Natural killer cell (primary cell): ENCODE results near the gene MCHR1. TPM values are rescaled to one million over a fixed set of nuclear protein-coding genes. Genes with fewer than 3 reads are reported as not detected.

Experiments used
- ATAC-seq, 3 donors: fragments of 150-1000 bp in 2 of 3; fragments of 200-7000 bp in 1 of 3; cut with Tn5 transposase; 1 replicate in 1 of 3; 2 replicates in 2 of 3; pipeline ENCODE4 v1.10.0; 2021; ENCODE audit warnings: mild to moderate bottlenecking in 2 of 3, moderate library complexity in 2 of 3
- DNase-seq, 2 donors: peaks; one replicate each; pipeline versions ENCODE4 v3.0.0 to v3.0.0-alpha.2; 2013 to 2021; ENCODE audit warnings: mixed read lengths in 1 of 2
- H3K27ac ChIP-seq: one replicate; pipeline ENCODE4 v1.5.1; 2013; ENCODE audit warnings: mild to moderate bottlenecking, low read length
- H3K27me3 ChIP-seq: one replicate; pipeline ENCODE4 v1.6.1; 2013; ENCODE audit warnings: low read length; ENCODE audit not compliant: control insufficient read depth, insufficient read depth
- H3K36me3 ChIP-seq: one replicate; pipeline ENCODE4 v1.6.1; 2013; ENCODE audit warnings: low read length; ENCODE audit not compliant: control insufficient read depth, insufficient read depth
- H3K4me1 ChIP-seq: one replicate; pipeline ENCODE4 v1.6.1; 2013; ENCODE audit warnings: low read length; ENCODE audit not compliant: control insufficient read depth, insufficient read depth
- H3K4me3 ChIP-seq: one replicate; pipeline ENCODE4 v1.5.1; 2013; ENCODE audit warnings: low read length
- H3K9me3 ChIP-seq: one replicate; pipeline ENCODE4 v1.6.1; 2013; ENCODE audit warnings: low read length; ENCODE audit not compliant: control insufficient read depth, insufficient read depth
- H3K27ac Mint-ChIP-seq, 2 donors: one replicate each; pipeline ENCODE4 v1.8.0; 2022; ENCODE audit warnings: mild to moderate bottlenecking in 2 of 2, mixed read lengths in 2 of 2, moderate library complexity in 1 of 2
- H3K27me3 Mint-ChIP-seq, 2 donors: one replicate each; pipeline ENCODE4 v1.8.0; 2022; ENCODE audit warnings: low read depth in 2 of 2, mixed read lengths in 2 of 2
- H3K36me3 Mint-ChIP-seq: one replicate; pipeline ENCODE4 v1.8.0; 2022; ENCODE audit warnings: mixed read lengths
- H3K4me1 Mint-ChIP-seq, 2 donors: one replicate each; pipeline ENCODE4 v1.8.0; 2022; ENCODE audit warnings: mixed read lengths in 2 of 2
- H3K4me3 Mint-ChIP-seq: one replicate; pipeline ENCODE4 v1.8.0; 2022; ENCODE audit warnings: mild to moderate bottlenecking, moderate library complexity, mixed read lengths
- H3K9me3 Mint-ChIP-seq, 2 donors: one replicate each; pipeline ENCODE4 v1.8.0; 2022; ENCODE audit warnings: mixed read lengths in 2 of 2
- WGBS: methylation state at CpG from one replicate; pipeline ENCODE4 v1.1.7; 2013; ENCODE audit warnings: missing lambda C conversion rate; ENCODE audit not compliant: insufficient coverage; 5-methylcytosine and 5-hydroxymethylcytosine counted together
- intact Hi-C: fragments of 100-400 bp; cut with micrococcal nuclease; formaldehyde crosslinking; loops from one replicate; pipeline ENCODE4 v1.14.2; 2022
- total RNA-seq, 4 donors: library from RNA; stranded (reverse); fragments of 120-200 nt in 1 of 4; gene quantifications; one replicate each; pipeline versions ENCODE4 v1.2.3 to v1.2.4, GENCODE V29; 2013 to 2022
- TF ChIP-seq, protein P1 (sequence below): fragments of 200-600 bp; IDR thresholded peaks from one replicate; pipeline ENCODE4 v1.8.0; 2022; ENCODE audit warnings: antibody characterized with exemption

MCHR1 gene
- total RNA-seq, 3 donors from 2014 or later (not counting 1 experiment from before 2014, with no cell fraction given) = not detected

DNA sequence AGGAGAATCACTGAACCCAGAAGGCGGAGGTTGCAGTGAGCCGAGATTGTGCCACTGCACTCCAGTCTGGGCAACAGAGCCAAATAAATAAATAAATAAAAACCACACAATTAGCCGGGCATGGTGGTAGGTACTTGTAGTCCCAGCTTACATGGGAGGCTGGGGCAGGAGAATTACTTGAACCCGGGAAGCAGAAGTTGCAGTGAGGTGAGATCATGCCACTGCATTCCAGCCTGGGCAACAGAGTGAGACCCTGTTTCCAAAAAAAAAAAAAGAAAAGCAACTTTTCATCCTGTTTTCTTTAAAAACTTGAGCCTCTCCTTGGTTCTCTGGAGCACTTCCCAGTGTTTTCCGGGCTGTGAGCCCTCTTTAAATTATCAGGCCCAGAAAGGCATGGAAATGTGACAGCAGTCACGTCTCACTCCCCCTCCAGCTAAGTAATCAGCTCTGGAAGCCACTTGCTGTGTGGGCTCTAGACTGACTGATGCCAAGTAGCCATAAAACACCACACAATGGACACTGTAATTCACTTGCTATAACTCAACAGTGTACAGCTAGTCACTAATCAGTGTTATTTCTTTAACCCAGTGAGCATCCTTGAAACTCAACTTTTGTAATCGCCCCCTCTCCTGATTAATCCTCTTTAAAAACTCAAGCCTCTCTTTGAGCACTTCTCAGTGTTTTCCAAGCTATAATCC, 13.0 kb upstream of the MCHR1 start:
- H3K27me3 Mint-ChIP-seq = peaks cover 0 to 3% of the 10 kb centered on the region in 2 donors
- no peak for ATAC-seq
- H3K27me3 ChIP-seq = no peaks in the 10 kb centered on the region
- no peaks in the 10 kb centered on the region for H3K9me3 Mint-ChIP-seq
- TF ChIP-seq, protein P1, sequence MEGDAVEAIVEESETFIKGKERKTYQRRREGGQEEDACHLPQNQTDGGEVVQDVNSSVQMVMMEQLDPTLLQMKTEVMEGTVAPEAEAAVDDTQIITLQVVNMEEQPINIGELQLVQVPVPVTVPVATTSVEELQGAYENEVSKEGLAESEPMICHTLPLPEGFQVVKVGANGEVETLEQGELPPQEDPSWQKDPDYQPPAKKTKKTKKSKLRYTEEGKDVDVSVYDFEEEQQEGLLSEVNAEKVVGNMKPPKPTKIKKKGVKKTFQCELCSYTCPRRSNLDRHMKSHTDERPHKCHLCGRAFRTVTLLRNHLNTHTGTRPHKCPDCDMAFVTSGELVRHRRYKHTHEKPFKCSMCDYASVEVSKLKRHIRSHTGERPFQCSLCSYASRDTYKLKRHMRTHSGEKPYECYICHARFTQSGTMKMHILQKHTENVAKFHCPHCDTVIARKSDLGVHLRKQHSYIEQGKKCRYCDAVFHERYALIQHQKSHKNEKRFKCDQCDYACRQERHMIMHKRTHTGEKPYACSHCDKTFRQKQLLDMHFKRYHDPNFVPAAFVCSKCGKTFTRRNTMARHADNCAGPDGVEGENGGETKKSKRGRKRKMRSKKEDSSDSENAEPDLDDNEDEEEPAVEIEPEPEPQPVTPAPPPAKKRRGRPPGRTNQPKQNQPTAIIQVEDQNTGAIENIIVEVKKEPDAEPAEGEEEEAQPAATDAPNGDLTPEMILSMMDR = no peak
- H3K4me1 ChIP-seq = no peaks in the 10 kb centered on the region
- H3K36me3 Mint-ChIP-seq = no peaks in the 10 kb centered on the region
- H3K27ac ChIP-seq = no peak overlapping the region
- no peak overlapping the region for H3K4me3 ChIP-seq
- no peaks in the 10 kb centered on the region for H3K9me3 ChIP-seq
- H3K36me3 ChIP-seq = no peaks in the 10 kb centered on the region
- no peaks in the 10 kb centered on the region for H3K4me1 Mint-ChIP-seq
- DNase-seq = no peak
- no peak overlapping the region for H3K4me3 Mint-ChIP-seq
- 94% methylated on average over 7 of the region's 7 CpGs for WGBS
- intact Hi-C loops = no loop called here
- H3K27ac Mint-ChIP-seq = no peak overlapping the region

DNA sequence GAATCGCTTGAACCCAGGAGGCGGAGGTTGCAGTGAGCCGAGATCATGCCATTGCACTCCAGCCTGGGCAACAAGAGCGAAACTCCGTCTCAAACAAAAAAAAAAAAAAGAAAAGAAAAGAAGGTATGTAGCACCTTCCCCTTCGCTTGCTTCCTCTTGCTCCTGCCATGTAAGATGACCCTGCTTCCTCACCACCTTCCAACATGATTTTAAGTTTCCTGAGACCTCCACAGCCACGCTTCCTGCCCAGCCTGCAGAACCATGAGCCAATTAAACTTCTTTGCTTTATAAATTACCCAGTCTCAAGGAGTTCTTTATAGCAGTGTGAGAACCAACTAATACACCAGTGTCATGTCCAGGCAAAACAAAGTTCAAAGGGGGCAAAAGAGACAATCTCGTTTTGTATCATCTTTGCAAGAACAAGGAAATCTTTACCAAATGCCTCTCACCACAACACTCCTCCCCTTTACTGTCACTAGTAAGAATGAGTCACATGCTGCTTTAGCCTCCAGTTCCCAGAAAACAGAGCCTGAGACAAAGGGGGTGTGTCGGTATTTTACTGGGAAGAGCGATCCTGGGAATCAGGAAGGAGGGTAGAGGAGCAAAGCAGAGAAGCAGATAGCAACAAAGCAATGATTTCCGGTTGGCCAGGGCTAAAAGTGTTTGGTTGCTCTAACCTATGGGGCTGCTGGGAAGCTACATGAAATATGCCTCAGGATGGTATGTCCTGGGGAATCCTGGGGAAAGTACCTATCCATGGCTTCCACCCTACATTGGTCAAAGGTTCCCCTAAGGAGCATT, 10.5 kb upstream of the MCHR1 start:
- Mint-ChIP-seq H3K4me3 (no peak overlapping the region), H3K27ac (no peak overlapping the region), H3K9me3 (no peaks in the 10 kb centered on the region), H3K4me1 (no peaks in the 10 kb centered on the region), H3K36me3 (no peaks in the 10 kb centered on the region), H3K27me3 (peaks cover 0 to 3% of the 10 kb centered on the region in 2 donors)
- ATAC-seq (no peak), DNase-seq (no peak)
- Histone ChIP-seq H3K4me1 (no peaks in the 10 kb centered on the region), H3K27me3 (no peaks in the 10 kb centered on the region), H3K4me3 (no peak overlapping the region), H3K36me3 (no peaks in the 10 kb centered on the region), H3K9me3 (no peaks in the 10 kb centered on the region), H3K27ac (no peak overlapping the region)
- TF ChIP-seq, protein P1 = no peak
- WGBS = 72% methylated on average over 7 of the region's 11 CpGs
- intact Hi-C loops = no loop called here

DNA sequence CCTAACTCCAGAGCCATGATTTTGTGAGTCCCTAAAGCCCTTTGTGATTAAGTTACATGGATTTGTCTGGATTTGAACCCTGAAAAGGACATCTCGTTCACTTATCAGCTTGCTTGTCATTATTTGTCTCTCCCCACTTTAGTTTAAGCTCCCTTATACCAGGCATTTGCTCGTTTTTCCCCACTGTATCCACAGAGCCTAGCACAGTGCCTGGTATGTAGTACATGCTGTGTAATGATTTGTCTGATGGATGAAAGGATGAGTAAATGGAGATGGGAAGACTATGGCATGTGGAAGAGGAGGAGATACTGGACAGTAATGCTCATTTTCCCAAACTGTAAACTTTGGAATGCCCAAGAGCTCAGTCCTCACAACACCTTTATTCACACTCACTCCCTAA, 9.2 kb upstream of the MCHR1 start:
- H3K27ac ChIP-seq = no peak overlapping the region

More for the DNA sequence above, 9.2 kb upstream of the MCHR1 start:
- TF ChIP-seq, protein P1 = no peak
- Mint-ChIP-seq H3K36me3 (no peaks in the 10 kb centered on the region), H3K27ac (no peak overlapping the region), H3K9me3 (no peaks in the 10 kb centered on the region), H3K27me3 (peaks cover 0 to 3% of the 10 kb centered on the region in 2 donors), H3K4me1 (no peaks in the 10 kb centered on the region), H3K4me3 (no peak overlapping the region)
- H3K9me3 ChIP-seq = no peaks in the 10 kb centered on the region
- no peak for ATAC-seq
- H3K36me3 ChIP-seq = no peaks in the 10 kb centered on the region
- DNase-seq = no peak
- no peak overlapping the region for H3K4me3 ChIP-seq
- 100% methylated on average over 1 of the region's 2 CpGs for WGBS
- H3K4me1 ChIP-seq = no peaks in the 10 kb centered on the region
- no peaks in the 10 kb centered on the region for H3K27me3 ChIP-seq
- intact Hi-C loops = no loop called here
